ENCODE measurements around the gene GORASP2.

DNA sequence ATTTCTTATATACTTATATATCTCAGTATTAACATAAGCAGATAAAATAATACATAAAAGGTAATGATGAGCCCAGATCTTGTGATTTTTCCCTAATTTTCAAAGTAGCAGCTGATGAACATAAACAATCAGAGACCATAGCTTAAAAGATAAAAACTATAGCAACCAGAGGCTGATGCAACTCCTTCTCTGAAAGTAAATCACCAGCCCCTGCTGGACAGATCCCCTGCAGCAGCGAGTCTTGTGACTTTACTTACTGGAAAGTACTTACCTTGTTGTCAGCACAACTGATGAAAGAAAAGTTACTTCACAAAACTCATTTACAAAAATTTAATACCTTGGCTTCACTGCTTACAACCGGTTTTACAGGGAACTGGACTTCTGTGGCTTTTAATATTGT, 67.3 kb downstream of the GORASP2 start:
- TF ChIP-seq, protein P1, sequence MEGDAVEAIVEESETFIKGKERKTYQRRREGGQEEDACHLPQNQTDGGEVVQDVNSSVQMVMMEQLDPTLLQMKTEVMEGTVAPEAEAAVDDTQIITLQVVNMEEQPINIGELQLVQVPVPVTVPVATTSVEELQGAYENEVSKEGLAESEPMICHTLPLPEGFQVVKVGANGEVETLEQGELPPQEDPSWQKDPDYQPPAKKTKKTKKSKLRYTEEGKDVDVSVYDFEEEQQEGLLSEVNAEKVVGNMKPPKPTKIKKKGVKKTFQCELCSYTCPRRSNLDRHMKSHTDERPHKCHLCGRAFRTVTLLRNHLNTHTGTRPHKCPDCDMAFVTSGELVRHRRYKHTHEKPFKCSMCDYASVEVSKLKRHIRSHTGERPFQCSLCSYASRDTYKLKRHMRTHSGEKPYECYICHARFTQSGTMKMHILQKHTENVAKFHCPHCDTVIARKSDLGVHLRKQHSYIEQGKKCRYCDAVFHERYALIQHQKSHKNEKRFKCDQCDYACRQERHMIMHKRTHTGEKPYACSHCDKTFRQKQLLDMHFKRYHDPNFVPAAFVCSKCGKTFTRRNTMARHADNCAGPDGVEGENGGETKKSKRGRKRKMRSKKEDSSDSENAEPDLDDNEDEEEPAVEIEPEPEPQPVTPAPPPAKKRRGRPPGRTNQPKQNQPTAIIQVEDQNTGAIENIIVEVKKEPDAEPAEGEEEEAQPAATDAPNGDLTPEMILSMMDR (optimal IDR thresholded peaks at IDR 0.05 in 1 of 3, IDR thresholded peaks at IDR 0.05 in 1 of 3, conservative IDR thresholded peaks at IDR 0.05 in 1 of 3; ENCODE audit: extremely low read depth in 1 of 3, insufficient read depth in 2 of 3, low read length in 3 of 3) = no peak
- no peak for TF ChIP-seq EZH2 (IDR thresholded peaks at IDR 0.05; ENCODE audit: low read length)
